ENCODE results near the gene SRC.

The SRC gene

GRCh38 chr20:37435607-37436006 lies 89.7 kb downstream of the SRC start:
- H3K27me3 ChIP-seq (ENCODE audit: insufficient read depth, poor library complexity, severe bottlenecking): no peaks in the 10 kb centered on the region

GRCh38 chr20:37436527-37437186 lies 90.7 kb downstream of the SRC start:
- Histone ChIP-seq H3K27ac (replicated peaks) (no peak overlapping the region), H3K27me3 (ENCODE audit: insufficient read depth, poor library complexity, severe bottlenecking) (no peaks in the 10 kb centered on the region), H3K4me3 (replicated peaks; ENCODE audit: insufficient read depth, low read length) (no peak overlapping the region)
- no peak for DNase-seq (ENCODE audit: low read depth in 1 of 2, low spot score in 1 of 2)
- TF ChIP-seq CTCF (IDR thresholded peaks at IDR 0.05; ENCODE audit: insufficient read depth, low read length): no peak
- TF ChIP-seq SPI1 (IDR thresholded peaks at IDR 0.05; ENCODE audit: borderline replicate concordance, low read depth): no peak
- TF ChIP-seq REST (IDR thresholded peaks at IDR 0.05; ENCODE audit: insufficient replicate concordance, low read depth): no peak
- TF ChIP-seq GABPA (IDR thresholded peaks at IDR 0.05; ENCODE audit: low read depth): no peak
- TF ChIP-seq POLR2AphosphoS5 (IDR thresholded peaks at IDR 0.05; ENCODE audit: low read depth): no peak

More at GRCh38 chr20:37435607-37436006, 89.7 kb downstream of the SRC start:
- DNase-seq (ENCODE audit: low read depth in 1 of 2, low spot score in 1 of 2): no peak
- no peak overlapping the region for H3K4me3 ChIP-seq (replicated peaks; ENCODE audit: insufficient read depth, low read length)
- TF ChIP-seq GABPA (IDR thresholded peaks at IDR 0.05; ENCODE audit: low read depth): no peak
- TF ChIP-seq CTCF (IDR thresholded peaks at IDR 0.05; ENCODE audit: insufficient read depth, low read length): no peak
- TF ChIP-seq SPI1 (IDR thresholded peaks at IDR 0.05; ENCODE audit: borderline replicate concordance, low read depth): no peak
- no peak for TF ChIP-seq POLR2AphosphoS5 (IDR thresholded peaks at IDR 0.05; ENCODE audit: low read depth)
- TF ChIP-seq REST (IDR thresholded peaks at IDR 0.05; ENCODE audit: insufficient replicate concordance, low read depth): no peak
- H3K27ac ChIP-seq (replicated peaks): no peak overlapping the region

GRCh38 chr20:37437676-37438075 lies 91.7 kb downstream of the SRC start:
- no peak overlapping the region for H3K27ac ChIP-seq (replicated peaks)
- TF ChIP-seq POLR2AphosphoS5 (IDR thresholded peaks at IDR 0.05; ENCODE audit: low read depth) (no peak), GABPA (IDR thresholded peaks at IDR 0.05; ENCODE audit: low read depth) (no peak)
- no peaks in the 10 kb centered on the region for H3K27me3 ChIP-seq (ENCODE audit: insufficient read depth, poor library complexity, severe bottlenecking)
- no peak for DNase-seq (ENCODE audit: low read depth in 1 of 2, low spot score in 1 of 2)
- no peak overlapping the region for H3K4me3 ChIP-seq (replicated peaks; ENCODE audit: insufficient read depth, low read length)

- H3K27me3 ChIP-seq (ENCODE audit: insufficient read depth, poor library complexity, severe bottlenecking): no peaks in the 10 kb centered on the region
- no peak for DNase-seq (ENCODE audit: low read depth in 1 of 2, low spot score in 1 of 2)
- TF ChIP-seq CTCF (IDR thresholded peaks at IDR 0.05; ENCODE audit: insufficient read depth, low read length) (no peak), SPI1 (IDR thresholded peaks at IDR 0.05; ENCODE audit: borderline replicate concordance, low read depth) (no peak), POLR2AphosphoS5 (IDR thresholded peaks at IDR 0.05; ENCODE audit: low read depth) (no peak), GABPA (IDR thresholded peaks at IDR 0.05; ENCODE audit: low read depth) (no peak), REST (IDR thresholded peaks at IDR 0.05; ENCODE audit: insufficient replicate concordance, low read depth) (no peak)
- no peak overlapping the region for H3K4me3 ChIP-seq (replicated peaks; ENCODE audit: insufficient read depth, low read length)
- no peak overlapping the region for H3K27ac ChIP-seq (replicated peaks)
Measured at GRCh38 chr20:37438464-37439222, 92.7 kb downstream of the SRC start.

Data from HL-60 (cell line).